HG03460 (cell line): ENCODE results near the gene CYB5D1.
"Not testable (repeated sequence)": the region's sequence is repeated elsewhere in the genome, so short reads cannot be mapped to it uniquely, and the experiment has no call there.

ENCODE experiments used
- ATAC-seq: cut with Tn5 transposase; IDR thresholded peaks from one replicate; pipeline ENCODE4 v1.9.1; 2021; ENCODE audit not compliant: unreplicated experiment

Gene CYB5D1, protein sequence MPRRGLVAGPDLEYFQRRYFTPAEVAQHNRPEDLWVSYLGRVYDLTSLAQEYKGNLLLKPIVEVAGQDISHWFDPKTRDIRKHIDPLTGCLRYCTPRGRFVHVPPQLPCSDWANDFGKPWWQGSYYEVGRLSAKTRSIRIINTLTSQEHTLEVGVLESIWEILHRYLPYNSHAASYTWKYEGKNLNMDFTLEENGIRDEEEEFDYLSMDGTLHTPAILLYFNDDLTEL

DNA sequence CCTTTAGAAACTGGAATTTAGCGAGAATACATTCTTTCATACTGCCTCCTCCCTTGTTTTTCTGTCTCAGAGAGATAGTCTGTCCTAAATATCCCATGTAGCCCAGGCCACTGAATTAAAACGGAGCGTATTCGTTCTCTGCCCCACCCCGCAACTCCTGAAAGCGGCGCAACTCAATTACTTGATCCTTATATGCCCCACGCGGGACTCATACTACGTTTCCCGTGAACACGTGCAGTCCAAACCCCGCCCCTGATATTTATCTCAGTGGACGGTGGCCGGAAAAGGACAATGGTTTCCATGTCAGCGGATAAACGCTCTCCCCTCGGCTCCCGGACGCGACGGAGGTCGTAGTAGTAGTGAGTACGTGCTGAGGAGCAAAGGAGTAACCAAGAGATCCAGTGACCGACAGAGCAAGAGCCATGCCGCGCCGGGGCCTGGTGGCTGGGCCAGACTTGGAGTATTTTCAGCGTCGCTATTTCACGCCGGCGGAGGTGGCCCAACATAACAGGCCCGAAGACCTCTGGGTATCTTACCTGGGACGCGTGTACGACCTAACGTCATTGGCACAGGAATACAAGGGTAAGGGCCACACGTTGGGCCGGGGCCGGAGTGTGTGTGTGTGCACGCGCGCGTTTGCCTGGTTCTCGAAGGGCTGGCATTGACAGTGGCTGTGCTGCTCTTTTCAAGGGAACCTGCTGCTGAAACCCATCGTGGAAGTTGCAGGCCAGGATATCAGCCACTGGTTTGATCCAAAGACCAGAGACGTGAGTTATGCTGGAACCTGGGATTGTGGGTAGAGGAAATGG is at the start of gene CYB5D1:
CYB5D1 (plus strand) TSS at position 291 of the 809 bp plus-strand sequence; CDS start at position 423, 132 bp downstream.
- peak; percentile 33 for ATAC-seq

DNA sequence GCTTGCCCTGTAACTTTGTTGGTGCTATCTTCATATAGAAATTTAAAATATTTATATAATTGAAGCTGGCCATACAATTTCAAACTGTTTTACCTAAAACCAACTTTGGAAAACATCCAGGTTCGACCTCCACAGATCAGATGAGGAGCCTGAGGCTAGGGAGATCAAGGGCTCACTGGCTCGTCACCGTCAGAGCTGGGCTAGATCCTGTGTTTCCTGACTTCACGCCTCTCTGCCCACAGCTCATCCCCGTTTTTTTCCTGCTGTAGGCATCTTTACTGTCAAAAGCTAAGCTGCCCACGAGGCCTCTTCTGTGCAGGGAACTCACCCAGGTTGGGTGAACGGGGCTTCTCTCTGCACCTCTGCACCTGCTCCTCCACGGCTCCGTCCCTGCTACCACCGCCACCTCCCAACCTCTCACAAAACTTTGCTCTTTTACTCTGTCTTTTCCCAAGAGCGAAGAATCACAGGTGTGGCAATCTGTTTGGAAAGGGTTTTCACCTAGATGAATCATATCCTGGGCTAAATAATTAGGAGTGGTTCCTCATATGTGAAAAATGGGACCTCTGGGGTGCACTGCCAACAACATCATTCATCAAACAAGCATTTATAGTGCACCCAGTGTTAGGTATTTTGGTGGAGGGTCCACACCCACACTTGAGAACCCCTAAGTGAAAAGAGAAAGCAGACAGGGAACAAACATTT is 48.6 kb upstream of the CYB5D1 start:
- ATAC-seq = no peak

DNA sequence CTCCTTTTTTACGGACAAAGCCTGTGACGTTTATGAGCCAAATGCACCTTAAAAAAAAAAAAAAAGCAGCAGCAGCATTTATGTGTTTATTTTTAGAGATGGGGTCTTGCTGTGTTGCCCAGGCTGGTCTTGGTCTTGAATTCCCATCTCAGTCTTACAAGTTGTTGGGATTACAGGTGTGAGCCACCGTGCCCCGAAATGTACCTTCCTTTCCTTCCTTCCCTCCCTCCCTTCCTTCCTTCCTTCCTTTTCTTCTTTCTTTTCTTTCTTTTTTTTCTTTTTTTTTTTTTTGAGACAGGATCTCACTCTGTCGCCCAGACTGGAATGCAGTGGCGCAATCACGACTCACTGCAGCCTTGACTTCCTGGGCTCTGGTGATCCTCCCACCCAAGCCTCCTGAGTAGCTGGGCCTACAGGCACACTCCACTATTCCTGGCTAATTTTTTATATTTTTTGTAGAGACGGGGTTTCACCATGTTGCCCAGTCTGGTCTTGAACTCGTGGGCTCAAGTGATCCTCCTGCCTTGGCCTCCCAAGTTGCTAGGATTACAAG is 47.9 kb upstream of the CYB5D1 start:
- not testable (repeated sequence) for ATAC-seq

DNA sequence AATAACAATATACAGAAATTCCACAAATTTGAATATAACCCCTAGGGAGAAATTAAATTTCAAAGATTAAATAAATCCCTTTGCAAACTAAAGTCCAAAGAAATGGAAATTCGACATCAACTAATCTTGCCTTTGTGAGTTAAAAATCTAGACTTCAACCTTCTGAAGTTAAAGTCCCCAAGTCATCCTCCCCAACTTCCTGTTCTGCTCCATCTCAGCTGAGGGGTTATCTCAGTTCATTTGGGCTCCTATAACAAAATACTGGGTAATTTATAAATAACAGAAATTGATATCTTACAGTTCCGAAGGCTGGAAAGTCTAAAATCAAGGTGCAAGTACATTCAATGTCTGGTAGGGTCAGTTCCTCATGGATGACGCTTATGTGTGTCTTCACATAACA is 46.6 kb upstream of the CYB5D1 start:
- ATAC-seq = no peak

DNA sequence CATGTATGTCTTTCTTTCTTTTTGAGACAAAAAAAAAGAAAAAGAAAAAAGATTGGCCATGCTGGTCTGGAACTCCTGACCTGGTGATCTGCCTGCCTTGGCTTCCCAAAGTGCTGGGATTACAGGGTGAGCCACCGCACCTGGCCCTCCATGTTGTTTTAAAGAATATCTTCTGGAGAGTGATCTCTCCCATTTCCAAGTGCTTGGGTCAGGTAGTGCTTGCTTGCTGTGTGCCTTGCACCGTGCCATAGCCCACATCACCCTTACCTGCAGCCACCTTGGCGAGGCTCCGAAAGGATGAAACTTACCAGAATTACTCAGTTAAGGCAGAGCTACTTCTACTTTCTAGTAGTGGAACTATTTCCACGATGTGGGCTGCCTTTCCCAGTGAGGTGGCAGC is 42.8 kb upstream of the CYB5D1 start:
- ATAC-seq = no peak

DNA sequence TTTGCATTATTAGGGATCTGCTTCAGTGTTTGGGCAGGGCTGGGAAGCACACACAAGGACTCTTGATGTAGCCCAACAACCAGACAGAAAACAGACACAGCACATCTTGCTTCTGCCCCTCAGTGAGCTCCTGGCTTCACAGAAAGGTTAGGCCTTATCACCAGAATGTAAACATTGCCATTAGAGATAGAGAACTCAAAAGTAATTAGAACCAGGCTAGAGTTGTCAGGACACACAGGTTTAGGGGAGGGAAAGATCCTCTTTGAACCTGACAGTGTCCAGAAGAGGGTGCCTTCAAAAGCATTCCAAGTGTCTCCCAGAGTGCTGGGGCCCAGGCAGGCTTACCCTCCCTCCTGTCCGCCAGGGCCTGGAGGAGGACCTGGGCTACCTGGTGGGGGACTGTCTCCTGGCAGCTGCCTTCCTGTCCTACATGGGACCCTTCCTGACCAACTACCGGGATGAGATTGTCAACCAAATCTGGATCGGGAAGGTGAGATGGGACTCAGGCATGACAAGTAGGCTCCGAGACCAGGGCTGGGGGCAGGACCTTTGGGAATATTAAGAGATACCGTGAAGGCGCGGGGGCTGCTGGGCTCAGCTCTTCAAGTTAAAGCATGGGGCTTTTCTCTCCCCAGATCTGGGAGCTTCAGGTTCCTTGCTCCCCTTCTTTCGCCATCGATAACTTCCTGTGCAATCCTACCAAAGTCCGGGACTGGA is 40.7 kb upstream of the CYB5D1 start:
- ATAC-seq = no peak

DNA sequence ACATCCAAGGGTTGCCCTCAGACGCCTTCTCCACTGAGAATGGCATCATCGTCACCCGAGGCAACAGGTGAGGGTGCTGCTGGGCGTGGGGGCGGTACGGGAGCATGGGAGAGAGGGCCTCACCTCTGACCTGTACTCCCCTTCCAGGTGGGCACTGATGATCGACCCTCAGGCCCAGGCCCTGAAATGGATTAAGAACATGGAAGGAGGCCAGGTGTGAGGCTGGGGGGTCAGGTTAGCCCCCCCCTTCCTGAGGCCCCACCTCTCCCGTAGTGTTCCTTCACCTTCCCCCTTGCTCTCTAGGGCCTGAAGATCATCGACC is 40.2 kb upstream of the CYB5D1 start:
- no peak for ATAC-seq

DNA sequence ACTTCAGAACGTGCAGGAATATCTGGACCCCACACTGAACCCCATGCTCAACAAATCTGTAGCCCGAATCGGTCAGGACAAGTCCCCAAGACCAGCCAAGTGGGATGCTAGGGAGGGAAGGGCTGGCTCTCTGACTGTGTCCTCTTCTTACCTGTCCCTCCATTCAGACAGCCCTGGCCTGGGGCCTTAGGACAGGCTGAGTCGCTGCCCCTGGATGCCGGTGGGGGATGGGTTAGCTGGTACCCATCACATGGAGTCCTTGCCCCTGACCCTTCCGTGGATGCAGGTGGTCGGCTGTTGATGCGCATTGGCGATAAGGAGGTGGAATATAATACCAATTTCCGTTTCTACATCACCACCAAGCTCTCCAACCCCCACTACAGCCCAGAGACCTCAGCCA is 39.8 kb upstream of the CYB5D1 start:
- ATAC-seq = no peak

DNA sequence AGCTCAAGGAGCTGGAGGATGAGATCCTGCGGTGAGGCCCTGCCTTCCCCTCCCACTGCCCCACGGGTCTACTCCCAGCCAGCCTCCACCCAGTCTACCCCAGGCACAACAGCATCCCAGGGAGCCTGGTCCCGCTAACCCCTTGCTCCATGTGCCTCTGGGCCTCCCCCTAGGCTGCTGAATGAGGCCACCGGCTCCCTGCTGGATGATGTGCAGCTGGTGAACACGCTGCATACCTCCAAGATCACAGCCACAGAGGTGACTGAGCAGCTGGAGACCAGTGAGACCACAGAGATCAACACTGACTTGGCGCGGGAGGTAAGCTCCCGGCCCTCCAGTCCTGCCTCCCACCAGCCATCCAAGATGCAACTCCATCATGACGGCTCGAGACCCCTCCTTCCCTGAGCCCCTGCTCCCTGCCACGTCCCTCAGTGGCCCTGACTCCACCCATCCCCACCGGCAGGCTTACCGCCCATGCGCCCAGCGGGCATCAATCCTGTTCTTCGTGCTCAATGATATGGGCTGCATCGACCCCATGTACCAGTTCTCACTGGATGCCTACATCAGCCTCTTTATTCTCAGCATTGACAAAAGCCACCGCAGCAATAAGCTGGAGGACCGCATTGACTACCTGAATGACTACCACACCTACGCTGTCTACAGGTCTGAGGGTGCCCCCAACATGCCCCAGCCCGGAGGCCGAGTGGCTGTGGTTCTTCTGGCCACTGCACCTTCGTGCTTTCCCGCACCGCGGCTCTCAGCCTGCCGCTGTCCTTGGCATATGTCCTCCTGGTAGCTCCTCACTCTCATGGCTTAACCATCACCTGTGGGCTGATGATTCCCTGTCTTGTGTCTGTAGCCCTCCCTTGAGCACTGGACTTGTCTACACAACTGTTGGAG is 38.8 kb upstream of the CYB5D1 start:
- no peak for ATAC-seq

DNA sequence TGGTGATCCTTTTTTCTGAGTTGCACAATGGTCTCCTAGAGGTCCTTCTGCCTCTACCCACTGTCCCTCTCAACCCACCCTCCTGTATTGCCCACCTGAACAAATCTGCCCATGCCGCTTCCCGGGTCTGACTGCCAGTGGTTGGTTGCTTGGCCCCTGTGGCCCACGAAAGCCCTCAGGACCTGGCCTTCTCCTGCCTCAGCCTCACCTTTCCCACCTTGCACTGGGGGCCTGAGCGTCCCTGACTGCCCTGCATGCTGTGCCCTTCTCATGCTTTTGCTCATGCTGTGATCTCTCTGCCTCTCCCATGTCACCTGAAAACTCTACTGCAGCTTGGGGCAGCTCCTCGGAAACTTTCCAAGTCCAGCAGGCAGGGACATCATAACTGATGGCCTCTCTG is 37.6 kb upstream of the CYB5D1 start:
- ATAC-seq = no peak

DNA sequence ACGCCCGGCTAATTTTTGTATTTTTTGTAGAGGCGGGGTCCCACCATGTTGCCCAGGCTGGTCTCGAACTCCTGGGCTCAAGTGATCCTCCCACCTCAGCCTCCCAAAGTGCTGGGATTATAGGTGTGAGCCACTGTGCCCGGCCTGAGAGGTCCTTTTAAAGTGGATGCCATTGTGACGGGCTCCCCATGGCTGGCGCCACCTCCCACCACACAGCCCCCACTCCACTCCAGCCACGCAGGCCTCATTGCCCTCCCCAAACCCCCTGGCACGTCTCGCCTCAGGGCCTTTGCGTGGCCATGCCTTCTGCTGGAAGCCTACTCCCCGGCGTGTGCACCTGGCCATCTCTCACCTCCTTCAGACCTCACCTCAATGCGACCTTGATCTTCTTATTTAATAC is 35.7 kb upstream of the CYB5D1 start:
- no peak for ATAC-seq

DNA sequence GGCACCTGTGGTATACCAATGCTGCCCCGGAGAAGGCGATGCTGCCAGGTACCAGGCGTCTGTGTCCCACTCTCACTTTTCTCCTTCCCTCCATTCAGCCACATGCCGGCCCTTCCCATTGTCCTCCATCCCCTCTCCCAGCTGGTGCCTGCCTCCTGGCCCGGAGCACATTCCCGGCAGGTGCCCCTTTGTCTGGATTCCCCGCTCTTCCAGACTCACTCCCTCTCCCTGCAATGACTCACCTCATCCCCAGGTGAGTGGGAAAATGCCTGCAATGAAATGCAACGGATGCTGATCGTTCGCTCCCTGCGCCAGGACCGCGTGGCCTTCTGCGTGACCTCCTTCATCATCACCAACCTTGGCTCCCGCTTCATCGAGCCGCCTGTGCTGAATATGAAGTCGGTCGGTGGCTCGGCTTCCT is 34.2 kb upstream of the CYB5D1 start:
- no peak for ATAC-seq

DNA sequence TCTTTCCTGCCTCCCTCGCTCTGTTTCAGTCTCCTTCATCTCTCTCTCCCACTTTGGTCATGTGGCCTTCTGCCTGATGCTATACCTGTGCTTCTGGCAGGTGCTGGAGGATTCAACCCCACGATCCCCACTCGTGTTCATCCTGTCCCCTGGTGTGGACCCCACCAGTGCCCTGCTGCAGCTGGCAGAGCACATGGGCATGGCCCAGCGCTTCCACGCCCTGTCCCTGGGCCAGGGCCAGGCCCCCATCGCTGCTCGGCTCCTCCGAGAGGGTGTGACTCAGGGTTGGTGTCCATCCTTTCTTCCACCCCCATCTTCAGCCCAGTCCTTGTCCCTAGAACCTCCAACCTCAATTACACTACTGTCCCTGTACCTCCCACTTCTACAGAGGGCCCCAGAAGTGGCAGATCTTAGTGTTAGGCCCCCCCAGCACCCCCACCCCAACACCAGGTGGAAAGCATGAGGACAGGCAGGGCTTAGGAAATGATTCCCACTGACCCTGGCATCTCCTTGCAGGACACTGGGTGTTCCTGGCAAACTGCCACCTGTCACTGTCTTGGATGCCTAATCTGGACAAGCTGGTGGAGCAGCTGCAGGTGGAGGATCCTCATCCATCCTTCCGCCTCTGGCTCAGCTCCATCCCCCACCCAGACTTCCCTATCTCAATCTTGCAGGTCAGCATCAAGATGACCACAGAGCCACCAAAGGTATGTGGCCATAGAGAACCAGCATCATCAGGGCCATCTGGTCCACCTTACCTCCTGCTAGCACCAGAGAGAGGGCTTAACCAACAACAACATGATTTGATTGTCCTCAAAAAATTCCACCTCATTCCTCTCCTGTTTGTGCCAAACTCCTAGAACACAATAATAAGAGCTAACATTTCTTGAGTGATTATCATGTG is 33.5 kb upstream of the CYB5D1 start:
- ATAC-seq = no peak

DNA sequence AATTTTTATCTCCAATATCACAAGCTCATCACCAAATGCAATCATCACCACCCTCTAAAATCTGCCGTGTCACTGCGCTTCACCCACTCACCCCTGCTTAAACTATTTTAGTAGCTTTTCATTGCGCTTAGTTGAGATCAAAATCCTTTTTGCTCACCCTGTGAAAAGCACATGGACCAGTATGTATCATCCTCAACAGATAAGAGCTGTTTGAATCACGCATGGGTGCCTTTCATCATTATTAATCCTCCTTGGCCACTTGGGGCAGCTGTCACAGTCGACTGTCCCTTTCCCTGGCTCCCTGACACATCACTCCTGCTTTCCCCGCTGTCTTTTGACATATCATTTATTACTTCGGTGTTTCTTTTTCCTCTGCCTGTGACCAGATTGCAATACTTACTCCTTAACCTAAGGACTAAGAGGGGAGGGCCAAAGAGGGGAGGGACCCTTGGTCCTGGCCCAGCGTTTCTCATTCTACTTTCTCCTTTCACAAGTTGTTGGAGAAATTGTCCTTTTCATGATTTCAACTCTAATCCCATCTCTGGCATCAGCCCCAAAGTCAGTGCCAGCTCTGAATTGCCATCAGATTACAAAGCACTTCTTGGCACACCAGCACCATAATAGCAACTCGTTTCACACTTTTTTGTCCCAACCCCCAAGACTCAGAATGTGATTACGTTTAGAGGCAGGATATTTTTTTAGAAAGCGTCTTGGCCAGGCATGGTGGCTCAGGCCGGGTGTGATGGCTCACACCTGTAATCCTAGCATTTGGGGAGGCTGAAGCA is 32.4 kb upstream of the CYB5D1 start:
- no peak for ATAC-seq

DNA sequence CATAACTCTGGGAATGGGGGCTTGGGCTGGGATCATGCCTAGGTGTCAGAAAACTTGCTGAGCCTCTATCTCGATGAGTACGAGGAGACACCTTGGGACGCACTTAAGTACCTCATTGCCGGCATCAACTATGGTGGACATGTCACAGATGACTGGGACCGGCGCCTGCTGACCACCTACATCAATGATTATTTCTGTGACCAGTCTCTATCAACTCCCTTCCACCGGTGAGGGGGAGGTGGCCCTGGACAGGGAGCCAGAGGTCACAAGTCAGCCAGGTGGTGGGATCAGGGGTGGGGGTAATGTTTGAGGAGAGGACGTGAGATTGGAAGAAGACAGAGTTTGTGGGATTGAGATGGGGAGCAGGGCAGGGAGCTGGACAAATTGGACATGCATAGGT is 27.2 kb upstream of the CYB5D1 start:
- no peak for ATAC-seq

DNA sequence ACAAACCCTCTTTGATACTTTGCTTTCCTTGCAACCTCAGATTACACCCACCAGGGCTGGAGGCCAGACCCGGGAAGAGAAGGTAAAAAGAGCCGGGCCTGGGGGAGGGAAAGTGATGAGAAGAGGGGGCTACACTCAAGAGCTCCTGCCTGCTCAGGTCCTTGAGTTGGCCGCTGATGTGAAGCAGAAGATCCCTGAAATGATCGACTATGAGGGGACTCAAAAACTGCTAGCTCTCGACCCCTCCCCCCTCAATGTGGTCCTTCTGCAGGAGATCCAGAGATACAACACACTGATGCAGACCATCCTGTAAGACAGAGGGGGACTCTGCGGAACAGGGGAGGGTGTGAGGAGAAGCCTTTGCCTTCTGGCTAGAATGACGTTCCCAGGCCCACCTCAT is 26.6 kb upstream of the CYB5D1 start:
- no peak for ATAC-seq

DNA sequence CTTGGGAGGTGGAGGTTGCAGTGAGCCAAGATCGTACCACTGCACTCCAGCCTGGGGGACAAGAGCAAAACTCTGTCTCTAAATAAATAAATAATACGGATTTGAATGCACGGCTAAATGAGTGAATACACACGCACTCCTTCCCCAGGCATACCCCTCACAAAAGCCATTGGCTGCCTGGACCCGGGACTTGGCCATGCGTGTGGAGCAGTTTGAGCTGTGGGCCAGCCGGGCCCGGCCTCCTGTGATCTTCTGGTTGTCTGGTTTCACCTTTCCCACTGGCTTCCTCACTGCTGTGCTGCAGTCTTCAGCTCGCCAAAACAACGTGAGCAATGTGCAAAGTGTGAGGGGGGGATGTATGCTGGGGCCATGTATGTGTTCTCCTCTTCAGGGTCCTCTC is 25.4 kb upstream of the CYB5D1 start:
- no peak for ATAC-seq

DNA sequence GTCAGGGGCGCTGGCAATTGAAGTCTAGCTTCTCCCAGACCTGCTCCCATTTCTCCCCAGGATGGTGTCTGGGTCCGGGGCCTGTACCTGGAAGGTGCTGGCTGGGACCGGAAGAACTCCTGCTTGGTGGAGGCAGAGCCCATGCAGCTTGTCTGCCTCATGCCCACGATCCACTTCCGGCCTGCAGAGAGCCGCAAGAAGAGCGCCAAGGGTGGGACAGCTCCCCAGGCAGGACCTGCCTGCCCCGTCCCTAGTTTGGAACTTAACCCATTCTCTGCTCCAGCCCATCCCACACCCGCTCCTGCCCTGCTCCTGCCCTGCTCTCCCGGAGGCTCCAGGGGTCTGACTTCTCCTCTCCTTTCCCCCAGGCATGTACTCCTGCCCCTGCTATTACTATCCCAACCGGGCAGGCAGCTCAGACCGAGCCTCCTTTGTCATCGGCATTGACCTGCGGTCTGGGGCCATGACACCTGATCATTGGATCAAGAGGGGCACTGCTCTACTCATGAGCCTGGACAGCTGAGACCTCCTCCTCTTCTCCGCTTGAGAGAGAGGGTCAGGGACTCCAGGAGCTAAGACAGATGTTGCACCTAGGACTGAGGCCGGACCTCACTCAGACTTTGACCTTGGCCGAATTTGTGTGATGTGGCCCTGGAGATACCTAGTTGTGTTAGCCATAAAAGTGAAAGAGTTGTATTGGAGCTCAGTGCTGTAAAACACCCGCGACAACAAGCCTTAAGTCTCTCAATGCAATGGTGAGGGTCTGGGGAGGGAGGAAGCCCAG is 24.6 kb upstream of the CYB5D1 start:
- ATAC-seq = no peak
